ENCODE results near the gene TH.
"Not testable (repeated sequence)": the region's sequence is repeated elsewhere in the genome, so short reads cannot be mapped to it uniquely, and the experiment has no call there.

Gene TH

DNA sequence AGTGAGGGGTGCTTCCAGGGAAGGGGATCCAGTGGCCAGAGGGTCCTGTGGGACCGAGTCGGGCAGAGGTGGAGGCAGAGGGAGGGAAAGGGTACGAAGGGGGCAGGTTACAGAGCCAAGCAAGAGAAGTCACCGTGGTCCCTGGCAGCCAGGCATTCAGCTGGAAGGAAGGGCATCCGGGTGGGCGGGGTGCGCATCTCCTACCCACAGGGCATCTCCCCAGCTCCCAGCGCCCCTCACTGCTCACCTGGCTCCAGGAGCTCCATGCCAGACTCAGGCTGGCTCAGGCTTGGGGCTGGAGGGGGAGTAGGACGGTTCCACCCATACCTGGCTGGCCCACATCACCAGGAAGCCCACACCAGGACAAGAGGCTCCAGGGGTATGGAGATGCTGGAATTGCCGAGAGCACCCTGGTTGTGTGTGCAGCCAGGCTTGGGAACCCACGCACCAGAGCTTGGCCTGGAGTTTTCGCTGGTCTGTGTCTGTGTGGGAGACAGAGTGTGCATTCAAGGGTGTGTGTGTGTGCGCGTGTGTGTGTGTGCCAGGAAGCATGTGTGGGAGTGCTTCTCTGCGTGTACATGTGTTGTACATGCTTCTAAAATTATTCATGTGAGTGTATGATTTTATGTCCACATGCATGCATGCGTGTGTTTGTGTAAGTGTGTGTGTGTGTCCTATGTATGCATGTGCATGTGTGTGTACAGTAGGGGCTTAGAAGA lies 6.6 kb upstream of the TH start:
- DNase-seq = not testable (repeated sequence)

GRCh38 chr11:2177076-2177475 lies 5.5 kb upstream of the TH start:
- DNase-seq = no peak

GRCh38 chr11:2176389-2176900 lies 4.8 kb upstream of the TH start:
- DNase-seq = no peak

GRCh38 chr11:2175659-2176058 lies 4.0 kb upstream of the TH start:
- no peak for DNase-seq

- no peak for DNase-seq
These were observed 2.7 kb upstream of the TH start for GRCh38 chr11:2174361-2174760.

GRCh38 chr11:2173761-2174160 lies 2.1 kb upstream of the TH start:
- no peak for DNase-seq

- no peak for DNase-seq
These were observed 1.6 kb upstream of the TH start for GRCh38 chr11:2173150-2173693.

DNA sequence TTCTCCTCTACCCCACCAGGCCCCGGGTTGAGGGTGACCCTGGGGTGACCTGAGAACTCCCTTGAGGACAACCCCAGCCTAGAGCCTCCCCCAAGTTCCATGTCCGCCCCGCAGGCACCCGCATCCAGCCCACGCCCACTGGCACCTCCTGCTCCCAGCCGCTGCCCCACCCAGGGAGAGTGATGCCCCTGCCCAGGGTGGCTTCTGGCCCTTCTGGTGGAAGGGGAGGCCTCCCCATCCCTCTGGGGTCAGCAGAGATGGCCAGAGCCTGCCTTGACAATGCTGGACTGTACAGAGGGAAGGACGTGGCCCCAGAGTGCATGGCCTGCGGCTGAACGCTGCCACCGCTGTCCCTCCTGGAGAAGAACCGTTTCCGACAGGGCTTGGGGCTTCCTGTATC lies 1.1 kb upstream of the TH start:
- DNase-seq = no peak

- DNase-seq = no peak
These were observed 1.7 kb downstream of the TH start for GRCh38 chr11:2169626-2170570.

- no peak for DNase-seq
These were observed 2.6 kb downstream of the TH start for GRCh38 chr11:2169005-2169378.

DNA sequence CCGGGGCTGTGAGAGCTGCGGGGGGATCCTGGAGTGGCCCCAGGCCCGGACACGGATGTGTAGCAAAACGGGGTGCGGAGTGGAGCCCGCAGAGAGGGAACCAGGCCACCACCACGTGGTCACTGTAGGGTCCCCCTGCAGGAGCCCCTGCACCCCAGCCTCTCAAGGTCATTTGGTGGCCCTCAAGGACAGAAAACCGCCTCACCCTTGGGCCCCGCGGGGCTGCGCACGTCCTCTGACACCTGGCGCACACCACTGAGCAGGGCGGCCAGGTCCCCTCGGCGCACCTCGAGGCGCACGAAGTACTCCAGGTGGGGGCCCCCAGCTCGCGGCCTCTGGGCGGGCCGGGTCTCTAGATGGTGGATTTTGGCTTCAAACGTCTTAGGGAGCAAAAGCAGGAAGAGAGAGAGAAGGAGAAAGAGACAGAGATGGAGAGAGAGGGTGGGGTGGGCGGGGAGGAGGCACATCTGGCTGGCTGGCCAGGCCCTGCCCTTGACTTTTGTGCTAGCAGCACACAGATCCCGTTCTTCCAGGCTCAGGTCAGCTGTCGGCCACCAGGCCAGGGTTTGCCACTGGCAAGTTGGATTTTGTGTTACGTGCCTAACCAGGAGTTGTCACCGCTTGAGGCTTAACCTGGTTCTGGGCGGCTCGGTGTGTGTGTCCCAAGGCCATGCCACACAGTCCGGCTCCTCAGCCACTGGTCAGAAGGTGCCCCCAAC lies 3.2 kb downstream of the TH start:
- DNase-seq = peak; percentile 5

DNA sequence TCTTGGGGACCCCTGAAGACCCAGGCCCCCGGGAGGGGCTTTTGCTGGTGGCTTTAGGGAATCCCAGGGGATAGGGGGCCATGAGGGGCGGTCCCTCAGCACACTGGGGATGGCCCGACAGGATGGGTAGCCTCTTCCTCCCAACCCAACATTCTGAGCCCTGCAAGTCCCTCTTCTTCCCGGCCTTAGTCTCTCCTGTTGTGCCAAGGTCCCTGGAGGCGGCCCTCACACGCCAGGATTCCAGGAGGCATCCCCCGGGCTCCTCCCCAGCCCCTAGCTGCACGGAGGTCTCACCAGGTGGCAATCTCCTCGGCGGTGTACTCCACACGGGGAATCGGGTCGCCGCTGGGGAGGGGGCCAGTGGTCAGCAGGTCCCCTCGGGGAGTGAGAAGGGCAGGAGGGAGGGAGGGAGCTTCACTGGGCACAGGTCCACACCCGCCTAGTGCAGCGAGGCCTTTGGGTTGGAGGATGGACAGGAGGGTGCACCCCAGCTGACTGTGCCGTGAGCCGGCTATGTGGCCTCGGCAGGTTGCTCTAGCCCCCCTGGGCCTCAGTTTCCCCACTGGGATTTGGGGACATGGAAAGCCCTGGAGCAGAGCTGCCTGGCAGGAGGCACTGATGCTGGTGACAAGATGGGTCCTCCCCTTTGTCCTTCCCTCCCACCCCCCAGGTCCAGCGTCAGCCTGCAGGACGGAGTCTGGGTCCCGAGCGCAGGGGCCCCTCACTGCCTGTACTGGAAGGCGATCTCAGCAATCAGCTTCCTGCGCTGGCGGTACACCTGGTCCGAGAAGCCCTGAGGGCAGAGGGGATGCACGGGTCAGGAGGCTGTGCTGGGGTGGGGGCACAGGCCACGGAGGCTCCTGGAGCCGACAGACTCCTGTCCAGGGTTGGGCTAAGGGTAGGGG lies 4.2 kb downstream of the TH start:
- peak; percentile 42 for DNase-seq

DNA sequence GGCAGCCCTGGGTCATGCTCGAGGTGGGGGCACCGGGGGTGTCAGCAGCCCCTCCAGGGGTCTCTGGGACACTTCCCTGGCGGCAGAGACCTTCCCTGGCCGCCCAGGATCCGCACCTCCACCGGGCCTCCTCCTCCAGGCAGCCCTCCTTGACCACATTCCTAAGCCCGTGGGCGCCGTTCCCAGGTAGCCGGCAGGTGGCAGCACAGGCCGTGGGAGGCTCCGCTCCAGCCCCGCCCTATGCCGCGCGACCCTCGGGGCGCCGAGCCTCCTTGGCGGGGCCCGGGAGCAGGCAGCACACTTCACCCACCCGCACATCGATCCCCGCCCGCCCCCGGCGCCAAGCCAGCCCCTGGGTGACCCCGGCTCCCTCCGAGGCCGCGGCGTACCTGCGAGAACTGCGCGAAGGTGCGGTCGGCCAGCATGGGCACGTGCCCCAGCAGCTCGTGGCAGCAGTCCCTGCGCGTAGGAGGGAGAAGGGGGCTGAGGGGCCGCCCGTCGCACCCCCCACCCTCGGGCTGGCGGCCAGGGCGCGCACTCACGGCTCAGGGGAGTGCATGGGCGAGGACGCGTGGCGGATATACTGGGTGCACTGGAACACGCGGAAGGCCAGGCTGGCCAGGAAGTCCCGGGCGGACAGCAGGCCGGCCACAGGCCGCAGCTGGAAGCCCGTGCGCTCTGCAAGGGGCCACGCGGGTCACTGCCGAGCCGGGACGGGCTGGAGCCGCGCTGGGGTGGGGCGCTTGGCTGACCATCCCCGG lies 5.3 kb downstream of the TH start:
- DNase-seq = peak; percentile 84

- no peak for DNase-seq
These were observed 6.0 kb downstream of the TH start for GRCh38 chr11:2165571-2165970.

DNA sequence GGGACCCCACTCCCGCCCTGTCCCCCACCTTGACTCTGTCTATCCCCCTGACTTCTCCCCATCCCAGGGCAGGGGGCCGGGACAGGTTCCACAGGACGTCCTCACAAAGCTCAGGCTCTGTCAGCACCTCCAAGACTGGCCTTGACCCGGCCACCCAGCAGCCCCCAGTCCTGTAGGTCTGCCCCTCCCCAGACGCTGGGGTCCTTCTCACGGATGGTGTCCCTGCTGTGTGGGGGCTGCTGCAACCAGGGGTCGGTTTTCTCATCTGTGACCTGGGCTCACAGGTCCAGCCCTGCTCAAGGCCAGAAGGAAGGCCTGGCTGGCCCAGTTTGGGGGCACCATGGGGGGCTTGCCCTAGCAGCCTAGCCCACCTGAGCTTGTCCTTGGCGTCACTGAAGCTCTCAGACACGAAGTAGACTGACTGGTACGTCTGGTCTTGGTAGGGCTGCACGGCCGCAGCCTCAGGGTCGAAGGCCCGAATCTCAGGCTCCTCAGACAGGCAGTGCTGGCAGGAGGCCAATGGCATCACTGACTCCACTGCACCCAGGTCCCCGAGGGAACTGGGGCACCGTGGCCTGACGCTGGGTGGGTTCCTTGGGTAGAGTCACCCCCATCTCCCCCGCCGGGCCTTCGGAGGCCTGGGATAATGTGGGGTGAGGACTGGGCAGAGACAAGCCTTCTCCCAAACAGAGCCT lies 6.6 kb downstream of the TH start:
- no peak for DNase-seq

DNA sequence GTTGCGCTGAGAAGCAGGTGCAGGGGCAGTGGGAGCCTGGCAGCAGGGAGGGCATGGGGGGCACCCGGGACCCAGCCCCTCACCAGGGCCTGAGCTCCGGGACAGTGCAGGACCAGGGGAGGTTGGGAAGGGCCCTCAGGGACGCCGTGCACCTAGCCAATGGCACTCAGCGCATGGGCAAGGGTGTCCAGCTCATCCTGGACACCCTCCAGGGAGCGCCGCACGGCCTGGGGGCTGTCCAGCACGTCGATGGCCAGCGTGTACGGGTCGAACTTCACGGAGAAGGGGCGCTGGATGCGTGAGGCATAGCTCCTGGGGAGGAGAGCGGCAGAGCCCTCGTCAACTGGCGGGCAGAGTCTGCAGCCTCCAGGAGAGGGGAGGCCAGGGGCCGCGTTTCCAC lies 7.5 kb downstream of the TH start:
- DNase-seq = no peak

DNA sequence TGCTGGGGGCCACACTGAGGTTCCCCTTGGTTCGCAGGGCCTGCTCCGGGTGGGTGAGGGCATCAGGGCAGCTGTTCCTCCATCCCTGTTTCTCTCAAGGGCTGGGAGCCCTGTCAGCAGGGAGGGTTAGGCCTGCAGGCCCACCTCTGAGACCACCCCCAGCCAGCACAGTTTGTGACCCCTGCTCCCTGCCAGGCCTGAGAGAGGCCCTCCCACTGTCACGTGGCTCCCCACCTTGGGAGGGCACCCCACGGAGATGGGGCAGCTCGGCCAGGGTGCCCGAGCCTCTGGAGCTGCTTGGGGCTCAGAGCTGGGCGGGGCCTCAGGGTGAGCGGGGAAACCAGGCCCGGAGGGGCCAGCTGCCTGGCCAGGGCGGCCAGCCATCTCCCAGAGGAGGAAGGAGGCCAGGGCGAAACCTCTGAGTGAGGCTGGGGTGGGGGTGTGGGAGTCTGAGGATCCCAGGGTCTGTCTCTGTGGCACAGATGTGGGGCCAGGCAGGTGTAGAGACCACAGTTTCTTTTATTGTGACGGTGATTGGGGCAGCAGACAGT lies 8.1 kb downstream of the TH start:
- no peak for DNase-seq

- no peak for DNase-seq
These were observed 10.8 kb downstream of the TH start, which contains the start of gene INS for GRCh38 chr11:2160736-2161259. TSS of gene INS (minus strand) at chr11:2161209. CDS start at chr11:2160971, 238 bp downstream.

Measured in right kidney (tissue), 1 donor.